Common myeloid progenitor, CD34-positive (primary cell): ENCODE measurements around the gene CDKN2AIPNL.

Source experiments
- CTCF ChIA-PET: fragments of 350-600 bp; sonication (Branson Sonifier 250); formaldehyde crosslinking; loops from one replicate; lab custom pipeline; 2021; ENCODE audit warnings: antibody characterized with exemption; lab: Charles Lee
- POLR2A ChIA-PET: fragments of 350-600 bp; sonication (Branson Sonifier 250); formaldehyde crosslinking; loops from one replicate; lab custom pipeline; 2021; ENCODE audit warnings: antibody characterized with exemption; lab: Charles Lee
- DNase-seq, 3 donors: peaks; one replicate each; pipeline versions ENCODE4 v3.0.0 to v3.0.0-alpha.2; 2013
- H3K27ac ChIP-seq, 2 experiments: 1 replicate in 1 of 2; 2 replicates in 1 of 2; pipeline ENCODE4 v1.7.0; 2013; ENCODE audit warnings: inconsistent platforms in 2 of 2, low read length in 2 of 2, mild to moderate bottlenecking in 2 of 2, low read depth in 1 of 2, moderate library complexity in 1 of 2; ENCODE audit not compliant: severe bottlenecking in 2 of 2, insufficient read depth in 1 of 2, poor library complexity in 1 of 2
- H3K27me3 ChIP-seq, 5 experiments: replicated peaks in 2 of 5; 1 replicate in 3 of 5; 2 replicates in 2 of 5; pipeline versions ENCODE4 v1.6.1 to v1.7.0; 2013; ENCODE audit warnings: low read length in 4 of 5, mild to moderate bottlenecking in 2 of 5, moderate library complexity in 2 of 5, inconsistent platforms in 1 of 5; ENCODE audit not compliant: insufficient read depth in 5 of 5, control insufficient read depth in 4 of 5
- H3K36me3 ChIP-seq, 4 experiments: 1 replicate in 2 of 4; 2 replicates in 2 of 4; pipeline versions ENCODE4 v1.6.1 to v1.7.0; 2013; ENCODE audit warnings: low read length in 3 of 4, control low read depth in 1 of 4, mild to moderate bottlenecking in 1 of 4; ENCODE audit not compliant: control insufficient read depth in 4 of 4, insufficient read depth in 4 of 4
- H3K4me1 ChIP-seq, 4 experiments: 1 replicate in 3 of 4; 2 replicates in 1 of 4; pipeline versions ENCODE4 v1.6.1 to v1.7.1; 2013; ENCODE audit warnings: low read length in 3 of 4, mild to moderate bottlenecking in 3 of 4, control low read depth in 1 of 4, inconsistent platforms in 1 of 4, moderate library complexity in 1 of 4; ENCODE audit not compliant: control insufficient read depth in 4 of 4, insufficient read depth in 4 of 4; ENCODE audit errors: control extremely low read depth in 1 of 4
- H3K4me3 ChIP-seq, 7 experiments: 1 replicate in 4 of 7; 2 replicates in 3 of 7; pipeline versions ENCODE4 v1.5.1 to v1.7.0; 2013; ENCODE audit warnings: mild to moderate bottlenecking in 7 of 7, low read length in 6 of 7, moderate library complexity in 6 of 7, inconsistent platforms in 2 of 7, low read depth in 2 of 7, control low read depth in 1 of 7; ENCODE audit not compliant: insufficient read depth in 4 of 7, control insufficient read depth in 1 of 7; ENCODE audit errors: extremely low read depth in 1 of 7
- H3K9me3 ChIP-seq, 5 experiments: 1 replicate in 4 of 5; 2 replicates in 1 of 5; pipeline versions ENCODE4 v1.6.1 to v1.7.1; 2013; ENCODE audit warnings: low read length in 4 of 5, mild to moderate bottlenecking in 2 of 5, inconsistent platforms in 1 of 5, low read depth in 1 of 5, moderate library complexity in 1 of 5; ENCODE audit not compliant: control insufficient read depth in 4 of 5, insufficient read depth in 2 of 5; ENCODE audit errors: control extremely low read depth in 1 of 5
- WGBS: methylation state at CpG from one replicate; pipeline ENCODE4 v1.1.5; 2013; ENCODE audit not compliant: insufficient coverage; 5-methylcytosine and 5-hydroxymethylcytosine counted together

Gene CDKN2AIPNL

DNA sequence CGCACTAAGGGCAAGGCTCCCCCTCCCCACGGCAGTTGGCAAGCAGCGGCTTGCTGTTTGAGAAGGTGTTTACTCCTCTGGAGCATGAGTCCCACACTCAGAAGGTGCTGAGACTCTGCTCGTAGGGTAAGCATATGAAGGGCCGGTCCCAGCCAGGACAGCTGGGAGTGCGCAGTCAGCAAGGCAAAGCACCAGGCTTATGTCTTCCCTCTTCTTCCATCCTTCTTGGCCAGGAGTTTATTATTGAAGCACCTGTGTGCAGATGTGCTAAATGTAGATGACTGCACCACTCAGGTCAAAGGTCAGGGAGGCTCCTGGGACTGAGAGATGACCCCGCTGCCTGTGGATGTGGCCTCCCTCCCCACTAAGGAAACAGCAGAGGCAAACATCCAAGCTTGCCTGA, 27.0 kb upstream of the CDKN2AIPNL start:
- Histone ChIP-seq H3K9me3 (no peaks in the 10 kb centered on the region), H3K4me3 (no peak overlapping the region), H3K4me1 (peaks cover 4 to 26% (median 19%) of the 10 kb centered on the region in 4 experiments), H3K27ac (no peak overlapping the region), H3K36me3 (no peaks in the 10 kb centered on the region), H3K27me3 (no peaks in the 10 kb centered on the region)
- POLR2A ChIA-PET = no interaction called here
- CTCF ChIA-PET = interaction anchor here (1.1 to 1.4 kb wide), 3 partner anchors 28 to 85 kb away, joined by 3 read pairs; partner anchors contain the start of gene CDKN2AIPNL
- WGBS = 98% methylated on average over 5 of the region's 7 CpGs
- DNase-seq = no peak

DNA sequence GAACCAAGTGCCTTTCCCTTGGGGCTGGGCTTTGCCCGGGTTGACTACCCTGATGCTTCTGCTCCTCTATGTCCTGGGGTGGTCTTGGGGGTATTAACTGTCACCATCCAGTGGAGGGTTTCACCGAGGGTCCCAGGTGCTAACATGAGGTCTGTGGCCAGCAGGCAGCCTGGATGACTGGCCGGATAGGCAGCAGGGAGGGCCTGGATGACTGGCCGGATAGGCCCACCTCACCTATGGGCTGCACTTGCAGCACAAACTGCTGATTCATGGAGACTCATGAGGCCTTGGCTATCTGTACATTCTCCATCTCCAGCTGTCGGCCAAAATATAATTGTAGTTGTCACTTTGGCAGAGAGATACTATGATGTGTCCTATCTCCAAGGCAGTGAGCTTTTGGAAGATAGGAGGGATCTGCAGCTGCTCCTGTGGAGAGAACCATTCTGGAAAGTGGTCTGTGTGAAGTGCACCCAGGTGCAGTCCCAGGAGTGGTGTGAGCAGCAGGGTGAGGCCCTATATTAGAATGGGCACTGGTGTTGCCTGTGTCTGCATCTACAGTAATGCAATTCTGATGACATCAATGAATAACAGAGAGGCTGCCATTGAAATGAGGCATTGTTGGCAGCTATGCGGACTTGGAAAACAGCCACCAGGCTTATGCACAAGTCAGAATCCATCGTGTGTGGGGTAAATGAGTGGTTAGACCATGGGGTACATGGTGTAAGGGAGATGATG, 26.3 kb upstream of the CDKN2AIPNL start:
- Histone ChIP-seq H3K27ac (peak overlapping the region; percentile 81), H3K4me1 (peaks cover 4 to 26% (median 19%) of the 10 kb centered on the region in 4 experiments), H3K9me3 (no peaks in the 10 kb centered on the region), H3K27me3 (no peaks in the 10 kb centered on the region), H3K36me3 (no peaks in the 10 kb centered on the region), H3K4me3 (no peak overlapping the region)
- WGBS = 80% methylated on average over 7 of the region's 7 CpGs
- ChIA-PET CTCF (interaction anchor here (1.1 to 2.3 kb wide), 6 partner anchors 24 to 86 kb away, joined by 3 to 11 read pairs (median 6); partner anchors contain the start of gene CDKN2AIPNL), POLR2A (interaction anchor here (1.3 kb wide), 1 partner anchor 10 kb away, joined by 4 read pairs; no protein-coding TSS in a partner anchor)
- peak in 2 of 3 donors; percentile 25 to 39 for DNase-seq

DNA sequence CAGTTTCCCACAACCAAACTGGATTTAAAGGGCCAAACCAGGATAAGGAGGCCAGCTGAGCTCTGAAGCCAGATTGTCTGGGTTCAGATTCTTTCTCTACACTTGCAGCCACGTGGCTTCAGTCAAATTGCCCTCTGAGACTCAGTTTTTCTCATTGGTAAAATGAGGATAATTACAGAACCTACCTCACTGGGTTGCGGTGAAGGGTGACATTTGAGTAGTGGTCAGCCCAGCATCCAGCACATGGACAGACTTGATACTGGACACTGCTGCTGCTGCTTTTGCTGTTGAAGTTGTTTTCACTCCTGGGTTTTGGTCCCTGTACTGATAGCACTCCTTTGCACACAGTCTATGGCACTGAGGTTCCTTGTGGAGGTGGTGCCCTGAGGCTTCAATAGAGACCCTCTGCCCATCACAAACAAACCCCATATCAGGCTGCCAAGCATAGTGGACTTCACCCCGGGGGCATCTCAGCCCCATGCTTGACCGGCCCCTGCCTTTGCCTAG, 25.7 kb upstream of the CDKN2AIPNL start:
- WGBS = 81% methylated on average over 4 of the region's 4 CpGs
- DNase-seq = peak in 1 of 3 donors; percentile 27
- Histone ChIP-seq H3K27me3 (no peaks in the 10 kb centered on the region), H3K4me1 (peaks cover 4 to 26% (median 19%) of the 10 kb centered on the region in 4 experiments), H3K27ac (peak overlapping the region; percentile 81), H3K4me3 (peak overlapping the region in 1 of 7 experiments; percentile 65), H3K9me3 (no peaks in the 10 kb centered on the region), H3K36me3 (no peaks in the 10 kb centered on the region)
- ChIA-PET POLR2A (interaction anchor here (1.3 to 1.4 kb wide), 3 partner anchors 9 to 87 kb away, joined by 4 to 6 read pairs (median 5); partner anchors contain the start of genes CDKN2AIPNL and JADE2), CTCF (interaction anchor here (0.8 to 2.3 kb wide), 14 partner anchors 8 to 86 kb away, joined by 3 to 11 read pairs (median 4); partner anchors contain the start of gene CDKN2AIPNL)

DNA sequence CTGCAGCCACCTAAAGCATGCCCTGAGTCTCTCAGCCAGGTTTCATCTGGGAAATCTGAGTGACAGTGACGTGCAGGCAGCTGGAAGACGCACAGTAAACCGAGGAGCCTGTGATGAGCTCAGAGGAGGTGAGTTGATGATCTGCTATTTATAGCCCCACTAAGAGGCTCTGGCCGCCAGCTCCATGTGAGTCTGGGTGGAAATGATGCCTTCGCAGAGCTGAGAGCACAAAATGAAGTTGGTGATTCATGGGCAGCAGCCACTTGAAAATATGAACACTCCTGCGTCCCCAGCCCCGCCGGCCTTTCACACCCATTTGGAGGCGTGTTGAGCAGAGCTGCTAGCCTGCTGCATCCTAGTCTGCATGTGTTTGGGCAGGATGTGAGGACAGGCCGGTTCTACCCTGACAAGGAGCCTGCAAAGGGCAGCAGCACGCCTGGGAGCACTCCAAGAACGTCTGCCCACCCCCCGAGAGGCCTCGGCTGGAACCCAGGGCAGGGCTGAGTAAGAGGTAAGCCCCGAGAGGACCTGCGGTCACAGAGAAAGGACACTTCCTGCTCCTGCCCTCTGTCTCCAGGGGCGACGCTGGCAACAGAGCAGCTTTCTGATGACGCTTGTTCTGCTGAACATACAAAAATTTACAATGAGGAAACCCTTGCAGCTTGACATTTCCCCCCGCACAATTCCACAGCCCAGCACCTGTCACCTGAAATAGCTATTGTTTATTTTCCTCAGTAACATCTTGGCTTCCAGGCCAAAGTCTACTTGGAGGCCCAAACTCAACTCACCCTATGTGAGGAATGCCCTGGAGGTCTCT, 25.1 kb upstream of the CDKN2AIPNL start:
- Histone ChIP-seq H3K9me3 (no peaks in the 10 kb centered on the region), H3K4me3 (peak overlapping the region in 3 of 7 experiments; percentile 27 to 65 (median 33)), H3K36me3 (no peaks in the 10 kb centered on the region), H3K27me3 (no peaks in the 10 kb centered on the region), H3K4me1 (peaks cover 4 to 26% (median 19%) of the 10 kb centered on the region in 4 experiments), H3K27ac (peak overlapping the region; percentile 81)
- peak; percentile 89 to 97 (median 96) for DNase-seq
- ChIA-PET CTCF (interaction anchor here (0.6 to 2.3 kb wide), 15 partner anchors 9 to 150 kb away, joined by 3 to 11 read pairs (median 4); partner anchors contain the start of gene CDKN2AIPNL), POLR2A (interaction anchor here (1.3 to 1.4 kb wide), 3 partner anchors 9 to 88 kb away, joined by 4 to 6 read pairs (median 5); partner anchors contain the start of genes CDKN2AIPNL and JADE2)
- WGBS = 16% methylated on average over 17 of the region's 20 CpGs

DNA sequence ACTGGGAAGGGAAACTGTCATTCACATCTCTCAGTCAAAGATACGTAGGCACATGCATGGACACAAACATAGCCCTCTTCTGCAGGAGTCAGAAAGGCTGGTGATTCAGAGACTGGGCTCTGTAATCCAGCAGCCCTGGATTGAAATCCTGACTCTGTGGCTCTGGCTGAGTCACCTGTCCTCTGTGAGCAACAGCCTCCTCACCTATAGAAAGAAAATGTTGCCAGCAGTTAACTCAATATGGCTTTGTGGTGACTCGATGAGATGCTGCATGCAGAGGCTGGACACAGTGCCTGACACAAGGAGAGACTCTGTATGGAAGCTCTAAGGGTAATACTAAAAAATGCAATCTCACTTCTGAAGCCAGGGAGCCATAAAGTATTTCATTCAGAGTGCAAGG, 23.9 kb upstream of the CDKN2AIPNL start:
- peak in 1 of 3 donors; percentile 18 for DNase-seq
- WGBS = 80% methylated on average over 1 of the region's 2 CpGs
- POLR2A ChIA-PET = no interaction called here
- no peaks in the 10 kb centered on the region for H3K9me3 ChIP-seq
- H3K27ac ChIP-seq = no peak overlapping the region
- H3K4me3 ChIP-seq = no peak overlapping the region
- CTCF ChIA-PET = interaction anchor here (2.2 to 2.3 kb wide), 3 partner anchors 21 to 88 kb away, joined by 8 to 11 read pairs (median 11); partner anchors contain the start of gene CDKN2AIPNL
- no peaks in the 10 kb centered on the region for H3K36me3 ChIP-seq
- peaks cover 4 to 26% (median 19%) of the 10 kb centered on the region in 4 experiments for H3K4me1 ChIP-seq
- H3K27me3 ChIP-seq = no peaks in the 10 kb centered on the region

DNA sequence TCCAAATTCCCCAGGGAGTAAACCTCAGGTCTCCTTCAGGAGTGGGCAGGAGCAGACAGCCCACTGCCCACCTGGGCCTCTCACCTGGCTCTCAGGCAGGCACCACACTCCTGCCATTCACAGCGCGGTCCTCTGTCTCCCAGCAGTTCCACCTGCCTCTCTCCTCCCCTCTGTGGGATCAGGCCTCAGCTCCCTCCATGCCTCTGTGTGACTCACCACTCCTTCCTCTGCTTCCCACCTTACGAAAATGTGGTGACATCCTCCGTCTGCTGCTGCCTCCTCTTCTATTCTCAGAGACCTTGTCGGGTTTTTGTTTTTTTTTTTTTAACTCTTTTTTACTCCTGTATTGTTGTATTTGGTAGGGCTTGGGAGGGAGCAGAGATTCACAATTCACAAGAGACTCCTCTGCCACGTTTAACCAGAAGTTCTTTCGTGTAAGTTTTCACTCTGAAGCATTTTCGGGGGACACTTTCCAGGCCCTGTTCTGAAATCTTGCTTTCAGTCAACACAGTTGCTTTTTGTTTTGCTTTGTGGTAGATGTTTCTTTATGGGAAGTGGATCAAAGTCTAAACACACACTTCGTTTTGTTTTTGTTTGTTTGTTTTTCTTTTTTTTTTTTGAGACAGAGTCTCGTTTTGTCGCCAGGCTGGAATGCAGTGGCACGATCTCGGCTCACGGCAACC, 21.1 kb upstream of the CDKN2AIPNL start:
- H3K27ac ChIP-seq = no peak overlapping the region
- H3K36me3 ChIP-seq = no peaks in the 10 kb centered on the region
- H3K27me3 ChIP-seq = no peaks in the 10 kb centered on the region
- 100% methylated on average over 4 of the region's 14 CpGs for WGBS
- peaks cover 4 to 20% (median 17%) of the 10 kb centered on the region in 4 experiments for H3K4me1 ChIP-seq
- no peaks in the 10 kb centered on the region for H3K9me3 ChIP-seq
- ChIA-PET POLR2A (no interaction called here), CTCF (interaction anchor here (1.7 kb wide), 1 partner anchor 31 kb away, joined by 4 read pairs; no protein-coding TSS in a partner anchor)
- DNase-seq = peak in 2 of 3 donors; percentile 24 to 30
- no peak overlapping the region for H3K4me3 ChIP-seq
